ENCODE measurements around the gene RYR2. TPM values are rescaled to one million over a fixed set of nuclear protein-coding genes. Genes with fewer than 3 reads are reported as not detected.

The RYR2 gene
- total RNA-seq, 1 donor from 2014 or later, result 15.2 TPM

DNA sequence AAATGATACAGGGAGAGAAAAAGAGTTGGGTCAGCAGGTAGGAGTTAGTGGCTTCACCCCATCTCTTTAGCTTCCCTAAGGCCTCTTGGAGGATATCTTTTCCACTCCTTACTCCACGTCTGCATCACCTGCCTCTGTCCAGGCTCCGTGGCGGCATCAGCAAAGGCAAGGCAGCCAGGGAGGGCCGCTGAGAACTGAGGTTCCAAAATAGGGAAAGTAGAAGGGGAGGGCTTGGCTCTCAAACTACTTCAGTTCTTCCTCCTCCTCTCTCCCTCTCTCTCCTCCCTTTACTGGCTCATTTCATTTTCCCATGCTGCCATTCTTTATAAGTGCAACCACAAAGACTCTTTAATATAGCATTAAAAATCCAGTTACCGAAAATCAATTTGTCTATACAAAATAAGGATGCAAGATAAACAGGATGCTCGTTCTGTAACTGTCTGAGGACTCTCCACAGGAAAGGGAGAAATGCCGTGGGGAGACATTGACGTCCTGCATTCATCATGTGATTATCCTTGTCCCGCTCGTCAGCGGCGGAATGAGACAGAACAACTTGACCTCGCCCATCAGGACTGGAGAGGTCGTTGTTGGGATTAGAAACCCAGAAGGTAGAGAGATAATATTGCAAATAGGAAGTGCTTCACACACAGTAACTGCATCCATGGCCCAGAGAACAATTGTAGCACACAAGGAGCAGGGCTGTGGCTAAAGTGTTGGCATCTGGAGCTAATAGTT, 34.7 kb upstream of the RYR2 start:
- Histone ChIP-seq H3K4me1 (peaks cover 0 to 22% of the 10 kb centered on the region in 2 donors), H3K36me3 (no peaks in the 10 kb centered on the region), H3K27me3 (no peaks in the 10 kb centered on the region), H3K9me3 (no peaks in the 10 kb centered on the region), H3K4me3 (no peak overlapping the region), H3K27ac (peak overlapping the region in 1 of 2 donors; percentile 32)
- TF ChIP-seq, protein P1, sequence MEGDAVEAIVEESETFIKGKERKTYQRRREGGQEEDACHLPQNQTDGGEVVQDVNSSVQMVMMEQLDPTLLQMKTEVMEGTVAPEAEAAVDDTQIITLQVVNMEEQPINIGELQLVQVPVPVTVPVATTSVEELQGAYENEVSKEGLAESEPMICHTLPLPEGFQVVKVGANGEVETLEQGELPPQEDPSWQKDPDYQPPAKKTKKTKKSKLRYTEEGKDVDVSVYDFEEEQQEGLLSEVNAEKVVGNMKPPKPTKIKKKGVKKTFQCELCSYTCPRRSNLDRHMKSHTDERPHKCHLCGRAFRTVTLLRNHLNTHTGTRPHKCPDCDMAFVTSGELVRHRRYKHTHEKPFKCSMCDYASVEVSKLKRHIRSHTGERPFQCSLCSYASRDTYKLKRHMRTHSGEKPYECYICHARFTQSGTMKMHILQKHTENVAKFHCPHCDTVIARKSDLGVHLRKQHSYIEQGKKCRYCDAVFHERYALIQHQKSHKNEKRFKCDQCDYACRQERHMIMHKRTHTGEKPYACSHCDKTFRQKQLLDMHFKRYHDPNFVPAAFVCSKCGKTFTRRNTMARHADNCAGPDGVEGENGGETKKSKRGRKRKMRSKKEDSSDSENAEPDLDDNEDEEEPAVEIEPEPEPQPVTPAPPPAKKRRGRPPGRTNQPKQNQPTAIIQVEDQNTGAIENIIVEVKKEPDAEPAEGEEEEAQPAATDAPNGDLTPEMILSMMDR (IDR thresholded peaks at IDR 0.05), result no peak
- no peak for DNase-seq (ENCODE audit: low spot score in 2 of 2)
- intact Hi-C loops (cut with DNase I), result no loop called here

DNA sequence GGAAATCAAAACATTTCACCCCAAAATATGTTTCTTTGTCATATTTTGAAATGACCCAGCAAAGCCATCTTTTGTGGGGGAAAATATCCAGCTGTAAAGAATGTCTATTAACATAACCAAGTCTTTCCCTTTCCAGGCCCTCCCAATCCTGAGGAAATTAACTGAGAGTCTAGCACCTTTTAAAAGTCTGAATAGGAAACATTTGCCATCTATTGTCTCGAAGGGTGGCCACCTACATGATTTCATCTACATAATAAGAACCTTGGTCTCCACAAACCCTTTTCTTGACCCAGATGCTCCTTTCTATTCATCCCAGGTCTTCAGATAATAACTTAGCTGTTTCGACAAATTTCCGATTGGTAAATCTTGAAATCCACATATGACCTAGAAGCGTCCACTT, 32.4 kb upstream of the RYR2 start:
- peaks cover 0 to 24% of the 10 kb centered on the region in 2 donors for H3K4me1 ChIP-seq
- no peak for DNase-seq (ENCODE audit: low spot score in 2 of 2)
- no peak overlapping the region for H3K4me3 ChIP-seq
- TF ChIP-seq, protein P1 (IDR thresholded peaks at IDR 0.05), result no peak
- H3K9me3 ChIP-seq, result no peaks in the 10 kb centered on the region
- no peaks in the 10 kb centered on the region for H3K36me3 ChIP-seq
- no peaks in the 10 kb centered on the region for H3K27me3 ChIP-seq
- peak overlapping the region; percentile 93 to 94 for H3K27ac ChIP-seq
- intact Hi-C loops (cut with DNase I), result loop anchor here (10.0 kb wide), 1 partner anchor 325 kb away; the partner anchor contains the start of gene ACTN2

DNA sequence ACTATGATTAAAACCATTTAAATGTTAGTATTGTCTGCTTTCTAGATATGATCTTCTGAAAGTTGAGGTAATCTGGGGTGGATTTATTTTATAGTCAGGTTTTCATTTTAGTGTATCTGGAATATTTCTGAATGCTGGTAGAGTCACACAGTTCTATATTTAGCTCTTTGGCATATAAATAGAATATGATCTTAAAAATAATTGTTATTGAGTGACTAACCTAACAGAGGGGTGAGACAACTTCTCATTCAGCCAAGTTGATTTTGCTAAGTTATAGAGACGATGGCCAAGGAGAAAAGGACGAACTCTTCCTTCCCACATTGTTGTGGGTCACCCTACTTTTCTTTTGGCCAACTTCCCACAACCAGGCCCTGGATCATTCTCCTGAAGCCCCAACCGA, 30.6 kb upstream of the RYR2 start:
- H3K27ac ChIP-seq, result peak overlapping the region; percentile 93 to 94
- intact Hi-C loops (cut with DNase I), result loop anchor here (10.0 kb wide), 1 partner anchor 327 kb away; the partner anchor contains the start of gene ACTN2
- no peak for DNase-seq (ENCODE audit: low spot score in 2 of 2)

DNA sequence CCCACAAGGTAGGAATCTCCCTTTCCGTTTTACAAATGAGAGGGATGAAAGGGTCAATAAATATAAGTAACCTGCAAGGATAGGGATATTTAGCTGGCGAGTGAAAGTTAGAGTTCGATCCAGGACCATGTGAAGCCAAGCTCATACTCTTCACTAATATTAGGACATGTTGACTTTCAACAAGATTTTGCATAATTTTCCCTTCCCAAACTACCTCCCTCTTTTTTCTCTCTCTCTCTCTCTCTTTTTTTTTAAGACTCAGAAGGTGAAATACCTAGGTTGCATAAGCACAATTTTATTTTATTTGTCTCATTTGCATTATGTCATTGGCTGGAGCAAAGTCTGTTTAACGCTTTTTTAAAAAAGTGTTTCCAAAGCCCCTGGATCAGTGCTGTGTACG, 29.6 kb upstream of the RYR2 start:
- Histone ChIP-seq H3K4me3 (no peak overlapping the region), H3K9me3 (no peaks in the 10 kb centered on the region), H3K27ac (peak overlapping the region; percentile 93 to 94), H3K4me1 (peaks cover 0 to 21% of the 10 kb centered on the region in 2 donors), H3K36me3 (no peaks in the 10 kb centered on the region), H3K27me3 (no peaks in the 10 kb centered on the region)
- intact Hi-C loops (cut with DNase I), result loop anchor here (1.0 to 10.0 kb wide), 2 partner anchors 20 to 328 kb away; partner anchors contain the start of gene ACTN2
- TF ChIP-seq, protein P1 (IDR thresholded peaks at IDR 0.05), result no peak
- DNase-seq (ENCODE audit: low spot score in 2 of 2), result no peak

More for the DNA sequence above, 30.6 kb upstream of the RYR2 start:
- H3K36me3 ChIP-seq, result no peaks in the 10 kb centered on the region
- no peaks in the 10 kb centered on the region for H3K27me3 ChIP-seq
- no peaks in the 10 kb centered on the region for H3K9me3 ChIP-seq
- H3K4me1 ChIP-seq, result peaks cover 0 to 24% of the 10 kb centered on the region in 2 donors
- no peak overlapping the region for H3K4me3 ChIP-seq
- TF ChIP-seq, protein P1 (IDR thresholded peaks at IDR 0.05), result no peak

DNA sequence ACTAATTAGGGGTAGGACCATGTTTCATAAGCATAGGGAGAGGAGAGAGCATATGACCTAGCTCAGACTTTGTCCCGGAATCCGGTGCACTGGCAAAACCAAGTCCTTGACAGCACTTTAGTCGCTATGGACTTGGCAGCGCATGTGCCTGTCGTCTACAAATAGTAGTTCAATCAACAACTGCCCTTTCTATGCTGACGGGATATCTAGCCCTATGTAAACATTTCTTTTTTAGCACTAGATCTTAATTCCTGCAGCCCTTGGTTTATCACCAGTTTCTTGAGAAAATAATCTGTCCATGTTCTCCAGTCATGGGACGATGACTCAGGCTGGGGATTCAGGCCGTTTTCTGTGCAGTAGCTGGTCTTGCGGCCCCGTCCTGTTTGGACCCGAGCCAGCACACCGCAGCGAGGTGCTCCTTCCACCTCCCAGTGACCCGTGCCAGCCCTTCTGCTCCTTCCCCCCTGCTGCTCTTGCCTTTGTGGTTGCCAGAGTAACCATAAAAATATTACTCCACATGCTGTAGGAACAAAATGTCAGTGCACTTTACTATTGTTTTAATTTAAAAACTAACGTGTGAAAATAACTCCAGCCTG, 29.1 kb upstream of the RYR2 start:
- Histone ChIP-seq H3K4me3 (no peak overlapping the region), H3K4me1 (peaks cover 0 to 21% of the 10 kb centered on the region in 2 donors), H3K9me3 (no peaks in the 10 kb centered on the region), H3K27ac (peak overlapping the region; percentile 93 to 94), H3K36me3 (no peaks in the 10 kb centered on the region), H3K27me3 (no peaks in the 10 kb centered on the region)
- TF ChIP-seq, protein P1 (IDR thresholded peaks at IDR 0.05), result no peak
- intact Hi-C loops (cut with DNase I), result loop anchor here (1.0 to 10.0 kb wide), 2 partner anchors 19 to 328 kb away; partner anchors contain the start of gene ACTN2
- peak; percentile 84 to 96 for DNase-seq (ENCODE audit: low spot score in 2 of 2)
